Glomerular visceral epithelial cell (primary cell): ENCODE results near the gene MRPL9.

Experiments used
- DNase-seq: peaks from one replicate; pipeline ENCODE4 v3.0.0-alpha.2; 2016; ENCODE audit errors: extremely low spot score

Gene MRPL9

DNA sequence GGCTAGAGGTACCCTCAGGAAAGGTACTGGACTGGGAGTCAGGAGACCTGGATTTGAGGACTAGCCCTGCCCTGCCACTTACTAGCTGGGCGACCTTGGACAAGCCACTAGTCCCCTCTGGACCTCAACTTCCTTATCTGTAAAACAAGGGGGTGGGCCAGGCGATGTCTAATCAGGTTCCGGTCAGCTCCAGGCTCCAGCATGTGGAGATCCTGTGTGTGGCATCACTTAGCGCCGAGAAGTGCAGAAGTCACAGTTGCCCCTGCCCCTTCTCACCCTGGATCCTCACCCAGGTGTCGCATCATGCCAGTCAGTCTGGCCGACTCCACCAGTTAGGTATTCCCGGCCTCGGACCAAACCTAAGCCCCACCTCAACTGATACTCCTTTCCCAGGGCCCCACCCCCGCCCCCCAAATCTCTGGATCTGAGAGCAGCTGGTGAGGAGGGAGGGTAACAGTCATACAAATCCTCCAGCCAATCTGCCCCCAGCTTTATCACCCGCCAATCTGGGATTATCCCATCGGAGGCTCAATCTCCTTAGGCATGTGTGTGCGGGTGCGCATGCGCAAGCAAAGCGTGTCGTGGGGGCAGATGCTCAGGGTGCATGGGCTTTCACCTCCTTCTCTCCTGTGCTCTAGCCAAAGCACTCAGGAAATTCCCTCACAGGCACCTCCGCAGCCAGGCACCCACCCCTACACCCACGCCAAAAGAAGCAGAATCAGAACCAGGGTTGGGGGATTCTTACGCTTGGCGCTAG, 52.1 kb downstream of the MRPL9 start:
- no peak for DNase-seq

DNA sequence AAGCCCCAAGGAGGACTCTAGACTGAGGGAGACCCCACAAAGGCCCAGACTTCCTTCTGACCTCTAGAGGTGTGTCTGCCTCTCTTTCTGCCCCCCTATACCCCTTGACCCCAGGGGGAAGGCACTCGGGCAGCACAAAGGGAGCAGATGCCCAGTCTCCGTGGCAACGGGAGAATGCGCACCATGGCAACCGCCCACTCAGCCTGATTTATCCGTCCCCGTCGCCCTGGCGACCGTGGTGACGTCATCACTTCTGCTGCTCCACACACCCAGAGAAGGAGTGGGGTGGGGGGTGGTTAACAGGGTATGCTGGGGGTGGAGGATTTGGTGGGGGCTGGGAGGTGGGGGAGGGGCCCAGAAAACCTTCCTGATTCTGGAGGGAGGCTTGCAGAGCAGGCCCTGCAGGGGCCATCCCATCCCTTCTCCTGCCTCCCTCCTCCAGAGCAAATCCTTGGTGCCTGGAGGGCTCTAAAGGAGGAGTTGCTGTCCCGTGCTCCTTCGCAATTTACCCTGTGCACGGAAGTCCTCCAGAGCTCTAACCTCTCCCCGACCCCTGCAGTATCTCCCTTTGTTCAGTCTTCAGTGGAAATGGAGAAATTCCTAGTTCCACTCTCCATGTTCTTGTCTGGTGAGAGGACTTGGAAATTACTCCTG, 53.0 kb downstream of the MRPL9 start:
- peak; percentile 38 for DNase-seq
